GM12864 (cell line): ENCODE data around the gene ZNF582.

ENCODE experiments used
- DNase-seq: peaks from one replicate; pipeline ENCODE4 v3.0.0-alpha.2; 2011; ENCODE audit warnings: low read depth
- H3K4me3 ChIP-seq: 2 replicates; pipeline ENCODE4 v1.5.1; 2011; ENCODE audit warnings: mild to moderate bottlenecking, low read depth, low read length, control low read depth
- CTCF ChIP-seq: IDR thresholded peaks from 2 replicates; pipeline ENCODE4 v1.5.1; 2011; ENCODE audit warnings: low read depth, mild to moderate bottlenecking, moderate library complexity, low read length, control low read depth, inconsistent platforms; ENCODE audit errors: missing control alignments

Gene ZNF582

GRCh38 chr19:56403764-56404704 lies 10.7 kb upstream of the ZNF582 start, which contains the start of gene ZNF583:
ZNF583 (plus strand) TSS chr19:56404332; CDS start chr19:56407115, 2,783 bp downstream.
- TF ChIP-seq CTCF, result no peak
- DNase-seq, result peak; percentile 74
- peak within 1 kb of the TSS; percentile 68 for H3K4me3 ChIP-seq

- no peak for DNase-seq
- TF ChIP-seq CTCF, result no peak
- peak overlapping the region; percentile 68 for H3K4me3 ChIP-seq
Observed at GRCh38 chr19:56403261-56403660, 9.9 kb upstream of the ZNF582 start.

- no peak for TF ChIP-seq CTCF
- DNase-seq, result no peak
- H3K4me3 ChIP-seq, result no peak overlapping the region
Observed at GRCh38 chr19:56400485-56400884, 7.2 kb upstream of the ZNF582 start.

GRCh38 chr19:56398809-56399208 lies 5.5 kb upstream of the ZNF582 start:
- no peak overlapping the region for H3K4me3 ChIP-seq
- no peak for TF ChIP-seq CTCF
- no peak for DNase-seq

GRCh38 chr19:56383826-56384605 lies 9.3 kb downstream of the ZNF582 start:
- no peak overlapping the region for H3K4me3 ChIP-seq
- DNase-seq, result no peak
- TF ChIP-seq CTCF, result no peak

- TF ChIP-seq CTCF, result no peak
- H3K4me3 ChIP-seq, result no peak overlapping the region
- DNase-seq, result no peak
Observed at GRCh38 chr19:56377105-56377924, 16.0 kb downstream of the ZNF582 start.
